ENCODE data around the gene HNRNPA2B1. TPM values are rescaled to one million over a fixed set of nuclear protein-coding genes. Genes with fewer than 3 reads are reported as not detected.

HNRNPA2B1 gene
- total RNA-seq, 1 experiment from 2014 or later, result 1,137 TPM

DNA sequence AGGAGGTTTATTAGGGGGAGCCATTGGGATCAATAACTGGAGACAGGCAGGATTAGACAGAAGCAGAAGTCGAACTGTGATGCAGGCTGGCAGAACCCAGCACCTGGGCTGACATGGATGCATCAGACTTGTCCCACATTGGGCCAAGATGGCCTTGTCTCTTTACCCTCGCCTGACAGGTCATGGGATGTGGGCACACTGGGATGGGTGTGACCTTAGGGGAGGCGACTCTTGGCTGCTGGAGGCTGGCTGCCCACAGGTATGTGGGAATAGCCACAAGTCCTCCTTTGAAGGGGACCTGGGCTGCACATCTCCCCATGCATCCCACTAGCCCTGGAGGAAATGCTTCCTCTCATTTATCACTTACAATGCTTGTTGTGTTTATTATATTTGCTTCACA lies 31.3 kb downstream of the HNRNPA2B1 start:
- H3K27me3 Mint-ChIP-seq (ENCODE audit: low read depth), result no peaks in the 10 kb centered on the region
- Histone ChIP-seq H3K27ac (ENCODE audit: insufficient read length, low read depth, low read length) (no peak overlapping the region), H3K18ac (ENCODE audit: insufficient read length, low read depth, low read length) (no peak overlapping the region), H2BK12ac (ENCODE audit: insufficient read length, low read depth, low read length) (no peak overlapping the region), H3T11ph (ENCODE audit: low read length) (no peak overlapping the region), H3K9me3 (ENCODE audit: control insufficient read depth, low read depth, low read length) (no peaks in the 10 kb centered on the region), H4K5ac (ENCODE audit: insufficient read length, low read depth, low read length) (no peak overlapping the region), H4K91ac (ENCODE audit: insufficient read length, low read depth, low read length) (no peak overlapping the region), H4K20me1 (ENCODE audit: control insufficient read depth, insufficient read depth, insufficient read length) (no peaks in the 10 kb centered on the region), H3K4me1 (ENCODE audit: insufficient read depth, low read length) (peaks cover 10% of the 10 kb centered on the region), H2AK5ac (ENCODE audit: insufficient read length, low read length) (no peak overlapping the region), H3K9ac (ENCODE audit: extremely low read depth, insufficient read length, low read length) (no peak overlapping the region), H3K56ac (ENCODE audit: insufficient read length, low read depth, low read length) (no peak overlapping the region), H3K14ac (ENCODE audit: insufficient read depth, low read length) (no peak overlapping the region), H3K23ac (ENCODE audit: insufficient read length, low read depth, low read length) (no peak overlapping the region), H3K4ac (ENCODE audit: low read depth, low read length) (no peak overlapping the region), H2BK15ac (ENCODE audit: low read depth, low read length) (no peak overlapping the region), H3K4me2 (ENCODE audit: insufficient read depth, insufficient read length, low read length) (peak overlapping the region; percentile 3), H2AFZ (ENCODE audit: low read length) (no peak overlapping the region), H2BK120ac (ENCODE audit: low read depth, low read length, poor library complexity, severe bottlenecking) (no peak overlapping the region), H3K23me2 (ENCODE audit: insufficient read length, low read depth, low read length, poor library complexity, severe bottlenecking) (no peaks in the 10 kb centered on the region), H3K27me3 (ENCODE audit: insufficient read depth, low read length) (no peaks in the 10 kb centered on the region), H4K8ac (replicated peaks; ENCODE audit: insufficient read length, low read depth, low read length) (no peak overlapping the region), H2BK20ac (ENCODE audit: low read depth, low read length, poor library complexity, severe bottlenecking) (no peak overlapping the region), H3K79me1 (ENCODE audit: insufficient read depth, low read depth, low read length, poor library complexity, severe bottlenecking) (peaks cover 14% of the 10 kb centered on the region), H3K79me2 (ENCODE audit: insufficient read depth, low read length) (peaks cover 43% of the 10 kb centered on the region), H2BK5ac (ENCODE audit: insufficient read length, low read length) (peak overlapping the region; percentile 46)
- no peak for DNase-seq
- H3K9me3 Mint-ChIP-seq, result peaks cover 0 to 22% of the 10 kb centered on the region in 2 experiments; a peak in 4 of 5 replicates
- no CpG with 5 or more reads among the region's 3 CpGs for WGBS (ENCODE audit: extremely low coverage, insufficient read length, low lambda C conversion rate)
- no peak overlapping the region for H3K27ac Mint-ChIP-seq
- TF ChIP-seq, protein P1, sequence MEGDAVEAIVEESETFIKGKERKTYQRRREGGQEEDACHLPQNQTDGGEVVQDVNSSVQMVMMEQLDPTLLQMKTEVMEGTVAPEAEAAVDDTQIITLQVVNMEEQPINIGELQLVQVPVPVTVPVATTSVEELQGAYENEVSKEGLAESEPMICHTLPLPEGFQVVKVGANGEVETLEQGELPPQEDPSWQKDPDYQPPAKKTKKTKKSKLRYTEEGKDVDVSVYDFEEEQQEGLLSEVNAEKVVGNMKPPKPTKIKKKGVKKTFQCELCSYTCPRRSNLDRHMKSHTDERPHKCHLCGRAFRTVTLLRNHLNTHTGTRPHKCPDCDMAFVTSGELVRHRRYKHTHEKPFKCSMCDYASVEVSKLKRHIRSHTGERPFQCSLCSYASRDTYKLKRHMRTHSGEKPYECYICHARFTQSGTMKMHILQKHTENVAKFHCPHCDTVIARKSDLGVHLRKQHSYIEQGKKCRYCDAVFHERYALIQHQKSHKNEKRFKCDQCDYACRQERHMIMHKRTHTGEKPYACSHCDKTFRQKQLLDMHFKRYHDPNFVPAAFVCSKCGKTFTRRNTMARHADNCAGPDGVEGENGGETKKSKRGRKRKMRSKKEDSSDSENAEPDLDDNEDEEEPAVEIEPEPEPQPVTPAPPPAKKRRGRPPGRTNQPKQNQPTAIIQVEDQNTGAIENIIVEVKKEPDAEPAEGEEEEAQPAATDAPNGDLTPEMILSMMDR (conservative IDR thresholded peaks at IDR 0.05), result no peak
- H3K4me3 Mint-ChIP-seq, result no peak overlapping the region
- peaks cover 25 to 54% (median 25%) of the 10 kb centered on the region in 3 experiments for H3K36me3 Mint-ChIP-seq (ENCODE audit: insufficient read depth in 1 of 3, low read depth in 3 of 3)
- H3K4me1 Mint-ChIP-seq, result peaks cover 19 to 27% of the 10 kb centered on the region in 2 experiments
